HCEC 1CT (cell line): ENCODE data around the gene MRPS26.
"Not testable (repeated sequence)": the region's sequence is repeated elsewhere in the genome, so short reads cannot be mapped to it uniquely, and the experiment has no call there.

Experiments used
- DNase-seq: peaks from one replicate; pipeline ENCODE4 v3.0.0-alpha.2; 2017

Gene MRPS26

DNA sequence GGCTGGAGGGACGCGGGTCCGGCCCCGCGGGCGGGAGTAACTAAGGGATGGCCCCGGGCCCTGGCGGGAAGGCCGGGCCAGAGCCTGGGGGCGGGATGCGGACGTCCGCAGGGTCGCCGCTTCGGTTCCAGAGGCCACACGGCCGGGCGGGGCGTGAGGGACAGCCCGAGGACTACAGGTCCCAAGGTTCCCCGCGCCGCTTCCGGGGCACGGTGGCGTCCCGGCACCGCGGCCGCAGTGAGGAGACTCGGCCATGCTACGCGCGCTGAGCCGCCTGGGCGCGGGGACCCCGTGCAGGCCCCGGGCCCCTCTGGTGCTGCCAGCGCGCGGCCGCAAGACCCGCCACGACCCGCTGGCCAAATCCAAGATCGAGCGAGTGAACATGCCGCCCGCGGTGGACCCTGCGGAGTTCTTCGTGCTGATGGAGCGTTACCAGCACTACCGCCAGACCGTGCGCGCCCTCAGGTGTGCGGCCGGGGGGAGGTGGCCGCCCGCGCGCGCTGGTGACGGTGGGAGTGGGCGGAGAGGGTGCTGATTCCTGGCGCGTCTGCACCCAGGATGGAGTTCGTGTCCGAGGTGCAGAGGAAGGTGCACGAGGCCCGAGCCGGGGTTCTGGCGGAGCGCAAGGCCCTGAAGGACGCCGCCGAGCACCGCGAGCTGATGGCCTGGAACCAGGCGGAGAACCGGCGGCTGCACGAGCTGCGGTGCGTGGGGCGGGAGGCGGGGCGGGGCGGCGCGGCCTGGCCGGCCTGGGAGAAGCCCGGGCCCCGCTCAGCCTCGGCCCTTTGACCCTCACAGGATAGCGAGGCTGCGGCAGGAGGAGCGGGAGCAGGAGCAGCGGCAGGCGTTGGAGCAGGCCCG lies at the start of gene MRPS26:
MRPS26 (plus strand) TSS at position 237 of the 861 bp plus-strand sequence; CDS start at position 254, 17 bp downstream.
- peak; percentile 85 for DNase-seq

DNA sequence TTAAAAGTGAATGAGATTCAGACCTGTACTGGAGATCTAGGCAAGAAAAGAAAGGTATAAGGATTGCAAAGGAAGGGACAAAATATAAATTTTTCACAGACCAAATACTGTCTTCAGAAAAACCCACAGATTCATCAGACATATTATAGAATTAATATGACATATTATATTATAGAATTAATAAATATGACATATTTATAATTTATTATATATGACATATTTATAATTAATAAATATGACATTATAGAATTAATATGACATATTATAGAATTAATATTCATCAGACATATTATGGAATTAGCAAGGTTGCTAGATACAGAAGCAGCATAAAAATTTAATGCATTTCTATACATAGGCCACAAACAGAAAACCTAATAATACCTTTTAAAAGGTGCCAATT lies 47.1 kb upstream of the MRPS26 start:
- no peak for DNase-seq

DNA sequence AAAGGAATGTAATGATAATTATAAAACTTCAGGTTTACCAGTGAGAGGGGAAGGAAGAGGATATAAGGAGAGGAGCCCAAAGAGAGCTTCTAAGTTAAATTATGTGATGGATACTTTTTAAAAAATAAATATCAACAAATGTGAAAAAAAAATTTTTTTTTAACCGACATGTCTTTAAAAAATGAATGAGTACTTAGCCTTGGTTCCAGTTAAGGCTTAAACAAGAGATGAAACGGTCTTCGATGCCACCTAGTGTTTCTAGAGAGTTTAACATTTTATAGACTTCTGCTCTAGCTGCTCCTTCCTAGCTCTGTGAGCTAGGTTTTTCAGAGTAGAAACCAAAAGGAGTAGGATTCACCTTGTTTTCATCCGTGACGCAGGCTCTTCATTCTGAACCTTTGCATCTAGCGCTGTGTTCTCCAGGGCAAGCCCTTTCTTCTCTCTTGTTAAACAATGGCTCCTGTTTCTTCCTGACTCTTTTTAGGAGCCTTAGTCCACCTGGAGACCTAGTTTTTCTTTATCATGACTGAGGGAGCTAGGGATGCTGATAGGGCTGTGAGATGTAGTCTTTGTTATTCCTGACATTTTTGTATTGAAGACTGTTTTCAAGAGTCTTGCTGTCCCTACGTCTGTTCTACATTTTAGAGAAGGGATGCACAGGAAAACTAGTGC lies 44.9 kb upstream of the MRPS26 start:
- DNase-seq, result peak; percentile 58

DNA sequence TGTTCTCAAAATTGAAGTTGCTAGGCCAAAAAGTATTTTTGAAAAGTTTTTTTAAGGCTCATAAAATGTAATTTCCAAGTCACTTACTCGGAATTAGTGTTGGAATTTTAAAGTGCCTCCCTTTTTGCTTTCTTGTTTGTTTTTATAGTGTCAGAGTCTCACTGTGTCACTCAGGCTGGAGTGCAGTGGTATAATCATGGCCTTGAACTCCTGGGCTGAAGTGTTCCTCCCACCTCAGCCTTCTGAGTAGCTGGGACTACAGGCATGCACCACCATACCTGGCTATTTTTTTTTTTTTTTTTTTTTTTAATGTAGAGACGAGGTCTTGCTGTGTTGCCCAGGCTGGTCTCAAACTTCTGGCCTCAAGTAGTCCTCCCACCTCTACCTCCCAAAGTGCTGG lies 42.4 kb upstream of the MRPS26 start:
- no peak for DNase-seq

DNA sequence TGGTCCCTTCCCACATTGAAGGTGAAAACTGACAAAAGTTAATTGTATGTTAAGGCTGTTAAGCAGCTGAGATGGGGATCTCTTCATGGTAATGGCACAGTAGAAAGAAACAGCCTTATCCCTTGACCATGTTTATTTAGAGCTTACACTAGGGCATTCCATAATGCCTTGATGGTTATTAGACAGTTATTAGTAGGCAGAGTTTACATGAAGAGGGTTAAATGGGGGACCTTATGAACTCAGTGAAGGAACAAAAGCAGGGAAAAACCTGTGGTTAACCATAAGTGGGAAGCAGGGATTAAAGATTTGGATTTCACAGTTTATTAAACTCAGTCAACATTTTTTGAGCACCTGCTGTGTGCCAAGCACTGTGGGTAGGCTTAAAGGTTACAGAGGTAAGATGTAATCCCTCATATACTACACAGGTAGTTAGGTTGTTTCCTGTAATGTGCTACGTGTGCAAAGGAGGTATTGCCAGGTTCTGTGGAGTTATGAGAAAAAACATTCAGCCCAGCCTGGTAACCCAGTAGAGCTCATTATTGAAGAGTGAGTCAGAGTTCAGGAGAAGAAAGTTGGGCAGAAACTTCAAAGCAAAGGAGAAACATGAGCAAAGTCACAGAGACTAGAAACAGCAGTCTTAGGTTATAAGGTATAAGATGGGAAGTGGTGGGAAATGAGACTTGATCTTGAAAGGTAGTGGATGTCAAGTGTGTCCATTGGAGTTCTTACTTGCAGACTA lies 34.7 kb upstream of the MRPS26 start:
- DNase-seq, result peak; percentile 32

DNA sequence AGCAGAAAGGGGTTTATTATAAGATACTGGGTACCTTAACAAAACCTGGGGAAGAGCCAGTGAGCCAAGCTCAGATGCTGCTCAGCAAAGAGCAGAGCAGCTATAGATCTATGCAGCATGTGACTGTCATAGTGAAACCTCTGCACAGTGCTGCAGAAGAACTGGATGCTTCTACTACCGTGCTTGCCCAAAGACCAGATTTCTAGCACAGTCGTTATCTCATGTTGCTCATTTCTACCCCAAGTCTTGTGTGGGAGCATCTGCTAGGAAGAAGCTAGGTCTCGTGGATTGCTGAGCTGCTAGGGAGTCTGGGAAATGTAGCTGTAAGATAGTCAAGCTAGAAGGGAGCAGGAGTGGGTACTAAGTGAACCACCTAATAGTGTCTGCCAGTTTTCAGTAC lies 34.1 kb upstream of the MRPS26 start:
- DNase-seq, result no peak

DNA sequence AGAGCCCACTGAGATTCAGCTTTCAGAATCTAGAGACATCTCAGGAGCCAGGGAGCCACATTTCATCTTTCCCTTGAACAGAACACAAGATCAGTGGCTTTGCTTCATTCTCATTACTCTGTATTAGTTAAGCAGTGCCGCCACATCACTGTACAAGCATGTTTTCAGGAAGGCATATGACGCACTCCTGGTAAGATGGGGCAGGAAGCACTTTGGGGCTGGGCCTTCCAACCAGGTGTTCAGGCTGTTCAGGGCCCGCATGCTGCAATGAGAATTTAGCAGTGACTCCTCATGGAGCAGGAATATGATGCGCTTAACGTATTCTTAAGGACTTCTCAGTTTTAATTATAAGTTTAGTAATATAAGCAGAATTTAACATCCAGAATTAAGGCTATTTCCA lies 32.1 kb upstream of the MRPS26 start:
- DNase-seq, result no peak

DNA sequence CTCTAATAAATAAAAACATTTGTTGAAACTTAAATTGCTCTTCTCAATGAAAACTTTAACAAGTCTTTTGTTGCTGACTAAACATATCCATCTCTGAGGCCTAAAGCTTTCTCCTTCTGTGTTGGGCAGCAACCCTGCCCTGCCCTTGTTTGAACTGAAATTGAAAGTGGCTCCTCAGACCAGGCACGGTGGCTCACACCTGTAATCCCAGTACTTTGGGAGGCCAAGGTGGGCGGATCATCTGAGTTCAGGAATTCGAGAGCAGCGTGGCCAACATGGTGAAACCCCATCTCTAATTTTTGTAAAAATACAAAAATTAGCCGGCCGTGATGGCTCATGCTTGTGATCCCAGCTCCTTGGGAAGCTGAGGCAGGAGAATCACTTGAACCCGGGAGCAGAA lies 31.7 kb upstream of the MRPS26 start:
- DNase-seq, result no peak

DNA sequence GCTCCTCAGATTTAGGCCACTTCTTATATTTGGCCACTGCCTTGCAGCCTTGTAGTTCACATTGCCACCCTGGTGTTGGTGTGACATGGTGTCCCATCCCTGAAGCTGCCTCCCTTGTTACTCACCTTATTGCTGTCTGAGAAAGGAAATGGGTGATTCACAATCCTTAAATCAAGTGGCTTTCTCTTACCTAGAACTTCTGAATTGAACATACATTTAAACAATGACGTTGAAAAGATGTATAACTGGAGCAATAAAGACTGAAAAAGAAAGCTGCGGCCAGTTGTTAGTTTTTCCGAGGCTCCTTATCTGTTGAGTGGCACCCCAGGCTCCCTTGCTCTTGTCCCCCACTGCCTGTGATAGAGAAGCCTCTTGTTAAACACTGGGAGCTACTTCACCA lies 31.2 kb upstream of the MRPS26 start:
- DNase-seq, result no peak

DNA sequence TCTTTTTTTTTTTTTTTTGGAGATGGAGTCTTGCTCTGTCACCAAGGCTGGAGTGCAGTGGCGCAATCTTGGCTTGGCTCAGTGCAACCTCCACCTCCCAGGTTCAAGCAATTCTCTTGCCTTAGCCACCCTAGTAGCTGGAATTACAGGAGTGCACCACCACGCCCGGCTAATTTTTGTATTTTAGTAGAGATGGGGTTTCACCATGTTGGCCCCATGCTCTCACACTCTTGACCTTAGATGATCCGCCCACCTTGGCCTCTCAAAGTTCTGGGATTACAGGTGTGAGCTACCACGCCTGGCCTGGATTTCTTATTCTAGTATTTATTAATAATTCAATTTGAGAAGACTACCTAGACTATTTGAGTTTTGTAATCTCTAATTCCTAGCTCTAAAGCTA lies 30.6 kb upstream of the MRPS26 start:
- DNase-seq, result not testable (repeated sequence)

DNA sequence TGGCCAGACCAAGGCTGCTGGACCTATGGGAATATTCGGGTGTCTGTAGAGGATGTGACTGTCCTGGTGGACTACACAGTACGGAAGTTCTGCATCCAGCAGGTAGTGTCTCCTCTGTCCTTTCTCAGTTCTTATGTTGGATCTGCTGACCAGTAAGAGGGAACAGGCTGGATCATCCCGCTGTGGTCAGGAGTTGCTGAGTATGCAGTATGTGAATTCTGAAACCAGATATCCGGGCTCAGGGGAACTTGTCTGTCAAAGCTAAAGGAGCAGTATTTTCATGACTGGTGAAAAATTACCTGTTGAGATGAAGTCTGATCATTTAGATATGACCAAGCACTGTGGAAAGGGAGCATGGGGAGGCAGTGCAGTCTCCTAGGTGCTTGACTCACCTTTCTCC lies 24.5 kb upstream of the MRPS26 start:
- DNase-seq, result no peak

DNA sequence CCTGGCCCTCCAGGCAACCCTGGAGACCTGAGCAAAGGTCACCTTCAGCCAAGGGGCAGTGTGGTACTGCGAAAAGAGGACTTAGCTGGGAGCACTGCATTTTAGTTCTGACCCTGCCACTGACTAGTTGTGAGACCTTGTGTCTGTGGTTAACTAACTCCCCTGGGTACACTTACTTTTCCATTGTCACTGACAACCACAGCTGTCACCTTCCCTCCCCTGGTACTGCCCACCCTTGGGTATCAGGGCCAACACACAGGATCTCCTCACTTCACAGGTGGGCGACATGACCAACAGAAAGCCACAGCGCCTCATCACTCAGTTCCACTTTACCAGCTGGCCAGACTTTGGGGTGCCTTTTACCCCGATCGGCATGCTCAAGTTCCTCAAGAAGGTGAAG lies 24.1 kb upstream of the MRPS26 start:
- no peak for DNase-seq

DNA sequence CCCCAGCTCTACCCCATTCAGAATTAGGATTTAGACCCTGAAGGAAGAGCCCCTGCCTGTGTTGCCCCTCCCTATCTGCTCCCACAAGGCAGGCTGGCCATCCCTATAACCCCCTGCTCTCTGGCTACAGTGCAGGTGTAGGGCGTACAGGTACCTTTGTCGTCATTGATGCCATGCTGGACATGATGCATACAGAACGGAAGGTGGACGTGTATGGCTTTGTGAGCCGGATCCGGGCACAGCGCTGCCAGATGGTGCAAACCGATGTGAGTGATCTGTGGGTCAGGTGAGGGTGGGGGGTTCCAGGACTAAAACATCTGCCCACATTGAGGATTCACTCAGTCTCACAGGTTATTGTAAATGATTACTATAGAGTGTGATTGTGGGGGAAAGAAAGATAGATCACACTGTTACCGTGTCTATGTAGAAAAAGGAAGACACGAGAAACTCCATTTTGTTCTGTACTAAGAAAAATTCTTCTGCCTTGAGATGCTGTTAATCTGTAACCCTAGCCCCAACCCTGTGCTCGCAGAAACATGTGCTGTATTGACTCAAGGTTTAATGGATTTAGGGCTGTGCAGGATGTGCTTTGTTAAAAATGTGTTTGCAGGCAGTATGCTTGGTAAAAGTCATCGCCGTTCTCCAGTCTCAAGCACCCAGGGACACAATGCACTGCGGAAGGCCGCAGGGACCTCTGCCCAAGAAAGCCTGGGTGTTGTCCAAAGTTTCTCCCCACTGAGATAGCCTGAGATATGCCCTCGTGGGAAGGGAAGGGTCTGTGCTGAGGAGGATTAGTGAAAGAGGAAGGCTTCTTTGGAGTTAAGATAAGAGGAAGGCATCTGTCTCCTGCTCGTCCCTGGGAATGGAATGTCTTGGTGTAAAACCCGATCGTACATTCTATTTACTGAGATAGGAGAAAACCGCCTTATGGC lies 23.0 kb upstream of the MRPS26 start:
- not testable (repeated sequence) for DNase-seq

DNA sequence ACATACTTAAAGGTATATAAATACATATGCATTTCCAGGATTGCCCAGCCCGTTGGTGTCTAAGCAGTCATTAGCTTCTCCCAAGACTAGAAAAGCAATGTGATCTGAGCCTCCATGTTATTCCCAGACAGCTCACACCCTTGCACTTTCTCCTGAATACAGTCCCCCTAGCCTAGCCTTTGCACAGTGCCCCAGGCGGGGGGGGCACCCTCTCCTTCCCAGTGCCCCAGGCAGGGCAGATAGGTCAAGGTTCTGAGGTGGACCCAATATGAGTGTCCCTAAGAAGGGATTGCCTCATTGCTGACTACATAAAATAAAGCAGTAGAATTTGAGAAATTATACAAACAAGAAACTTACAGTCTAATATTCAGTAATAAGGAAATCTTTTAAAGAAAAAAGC lies 17.9 kb upstream of the MRPS26 start:
- no peak for DNase-seq

DNA sequence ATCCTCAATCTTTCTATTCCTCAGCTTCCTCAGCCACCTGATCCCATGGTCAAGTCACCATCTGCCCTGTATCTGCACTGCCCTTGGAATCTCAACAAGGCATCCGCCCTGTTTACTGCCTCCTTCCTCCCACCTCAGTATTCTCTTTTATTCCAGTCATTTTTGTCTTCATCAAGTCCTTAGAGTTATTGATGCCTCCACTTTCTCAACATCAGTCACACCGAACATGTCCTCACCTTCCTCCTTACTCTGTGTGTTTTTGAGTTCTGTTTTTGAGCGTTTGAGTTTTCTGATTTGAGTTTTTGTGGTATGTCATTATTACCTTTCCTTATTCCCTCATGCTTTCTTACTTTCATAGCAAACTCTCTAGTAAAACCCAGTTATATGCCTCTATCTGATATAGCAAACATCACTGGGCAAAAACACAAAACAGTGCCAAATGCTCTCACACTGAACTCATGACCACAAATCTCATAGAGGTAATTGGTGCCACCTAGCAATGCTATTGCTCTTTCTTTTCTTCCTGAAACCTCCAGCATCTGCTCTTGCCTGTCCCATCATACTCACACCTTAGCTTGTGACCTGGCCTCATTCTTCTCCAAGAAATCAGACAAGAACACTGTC lies 14.2 kb upstream of the MRPS26 start:
- no peak for DNase-seq

DNA sequence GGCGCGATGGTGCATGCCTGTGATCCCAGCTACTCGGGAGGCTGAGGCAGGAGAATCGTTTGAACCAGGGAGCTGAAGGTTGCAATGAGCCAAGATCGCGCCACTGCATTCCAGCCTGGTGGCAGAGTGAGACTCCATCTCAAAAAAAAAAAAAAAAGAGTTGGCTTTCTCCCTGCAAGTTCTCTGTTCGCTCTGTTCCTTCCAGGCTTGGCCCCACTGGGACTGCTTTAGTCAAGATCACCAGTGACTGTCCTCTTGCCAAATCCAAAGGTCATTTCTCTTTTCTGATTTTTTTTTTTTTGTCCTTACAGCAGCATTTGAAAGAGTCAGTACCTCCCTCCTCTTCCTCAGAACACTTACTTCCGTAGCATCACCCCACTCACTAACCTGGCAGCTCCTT lies 13.2 kb upstream of the MRPS26 start:
- DNase-seq, result no peak

DNA sequence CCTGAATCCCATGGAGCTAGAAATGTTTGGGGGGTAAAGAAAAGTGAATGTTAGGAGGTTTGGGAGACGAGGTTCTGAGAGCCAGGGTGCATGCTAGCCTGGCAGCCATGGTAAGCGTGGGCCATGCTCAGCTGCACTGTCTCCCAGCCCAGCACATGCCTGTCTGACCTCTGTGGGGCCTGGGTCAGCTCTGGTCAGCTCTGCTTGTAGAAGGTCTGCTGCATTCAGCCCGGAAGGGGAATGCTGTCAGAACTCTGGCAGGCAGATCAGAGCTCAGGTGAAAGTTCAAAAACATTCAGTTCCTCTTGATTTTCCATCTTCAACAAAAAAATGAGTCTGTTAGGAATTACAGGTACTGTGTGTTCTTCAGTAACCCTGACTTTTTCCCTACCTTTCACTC lies 8.2 kb upstream of the MRPS26 start:
- no peak for DNase-seq

DNA sequence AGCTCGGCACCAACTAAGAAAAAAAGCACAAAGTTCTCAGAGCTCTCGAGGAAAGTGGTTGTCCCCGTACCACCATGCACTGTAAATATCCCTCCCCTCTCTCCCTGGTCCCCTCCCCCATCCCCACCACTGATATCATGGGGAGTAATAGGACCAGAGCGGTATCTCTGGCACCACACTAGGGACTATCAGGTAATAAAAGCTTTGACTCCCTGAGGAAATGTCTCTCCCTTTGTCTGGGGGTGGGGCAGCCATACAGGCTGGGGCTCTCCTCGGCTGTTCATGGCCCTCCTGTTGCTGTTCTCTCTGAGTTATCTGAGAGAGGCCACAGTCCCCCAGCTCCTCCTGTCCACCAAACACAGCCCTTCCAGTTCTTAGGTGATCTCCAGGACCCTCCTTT lies 7.4 kb upstream of the MRPS26 start:
- no peak for DNase-seq

DNA sequence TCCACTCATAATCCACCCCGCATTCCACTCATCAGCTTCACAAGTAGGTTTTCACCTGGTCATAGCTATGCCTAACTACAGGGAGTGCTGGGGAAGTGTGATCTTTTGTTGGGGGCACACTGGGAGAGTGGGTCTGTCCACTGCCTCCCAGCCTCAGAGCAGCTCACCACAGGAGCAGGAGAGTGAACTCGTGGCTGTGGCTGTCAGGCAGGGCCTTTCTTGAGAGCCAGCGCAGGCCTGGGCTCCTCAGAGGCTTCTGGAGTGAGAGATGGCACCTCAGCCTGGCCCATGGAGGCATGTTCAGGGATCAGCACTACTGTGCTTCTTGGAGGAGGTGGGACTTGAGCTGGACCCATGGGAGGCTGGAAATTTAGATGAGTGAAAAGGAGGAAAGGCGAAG lies 6.4 kb upstream of the MRPS26 start:
- no peak for DNase-seq

DNA sequence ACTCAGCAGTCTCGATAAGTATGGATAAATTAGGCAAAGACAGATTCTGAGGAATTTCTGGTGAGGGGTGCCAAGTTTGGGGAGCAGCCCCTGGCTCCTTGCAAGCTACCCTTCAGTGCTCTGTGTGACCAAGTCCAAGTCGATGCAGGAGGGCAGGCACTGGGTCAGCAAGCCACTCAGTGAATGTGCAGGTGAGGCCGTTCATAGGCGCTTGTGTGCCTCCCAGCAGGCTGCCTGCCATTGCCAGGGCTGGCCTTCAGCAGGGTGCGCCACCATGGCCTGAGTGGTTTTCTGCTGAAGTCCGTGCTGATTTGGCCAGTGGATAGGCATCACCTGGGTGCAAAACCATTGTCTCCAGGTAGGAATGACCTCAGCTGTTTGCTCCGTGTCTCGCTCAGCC lies 5.8 kb upstream of the MRPS26 start:
- no peak for DNase-seq

DNA sequence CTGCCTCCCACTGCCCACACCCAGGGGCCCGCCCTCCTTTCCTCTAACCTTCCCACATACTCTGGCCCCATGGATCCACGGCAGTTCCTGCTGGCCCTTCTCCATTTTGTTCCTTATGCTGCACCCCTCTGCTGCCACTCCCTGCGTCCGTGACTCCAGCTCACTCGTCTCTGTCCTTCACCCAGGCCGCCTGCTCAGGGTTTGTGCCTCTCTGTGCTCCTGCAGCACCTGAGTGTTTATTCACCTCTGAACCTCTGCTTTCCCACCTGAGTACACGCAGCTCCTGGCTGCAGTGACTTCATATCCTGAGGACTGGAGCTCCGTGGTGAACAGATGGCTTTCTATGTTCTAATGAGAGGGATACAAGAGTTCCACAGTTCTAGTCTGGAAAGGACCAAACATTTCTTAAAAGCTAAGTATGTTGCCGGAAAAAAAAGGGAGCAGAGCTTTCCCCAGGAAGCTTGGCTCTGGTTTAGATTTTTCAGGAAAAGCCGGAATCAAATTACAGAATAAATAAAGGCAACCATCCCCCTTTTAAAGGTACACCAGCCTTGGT lies 3.9 kb upstream of the MRPS26 start:
- DNase-seq, result no peak

DNA sequence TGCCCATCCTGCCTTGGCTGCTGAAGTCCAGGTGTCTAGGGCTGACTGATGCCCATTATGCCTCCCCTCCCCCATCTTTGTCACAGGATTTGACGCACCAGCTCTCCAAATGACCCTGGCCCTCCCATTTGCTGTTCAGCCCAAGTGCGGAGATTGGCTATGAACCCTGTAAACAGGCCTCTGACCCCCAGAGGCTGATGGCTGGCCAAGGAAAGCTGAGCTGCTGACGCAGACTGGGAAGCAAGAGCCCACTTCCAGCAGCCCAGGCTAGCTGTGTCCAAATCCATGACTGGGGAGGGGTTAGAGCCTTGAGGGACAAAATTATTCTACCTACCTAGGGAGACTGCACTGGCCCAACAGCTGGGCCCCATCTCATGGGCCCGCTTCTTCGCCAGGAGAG lies 3.2 kb upstream of the MRPS26 start:
- DNase-seq, result no peak
